RPMI7951 (cell line): ENCODE data around the gene MAD1L1. TPM values are rescaled to one million over a fixed set of nuclear protein-coding genes. Genes with fewer than 3 reads are reported as not detected.
A peak's percentile ranks its signal among the peaks of the same experiment; 100 is the strongest.

Experiments used
- DNase-seq: peaks from one replicate; pipeline ENCODE4 v3.0.0-alpha.2; 2012; ENCODE audit warnings: low read depth
- total RNA-seq: library from RNA; depleted of rRNA; stranded (reverse); fragments of >200 nt; shearing (Covaris generic); gene quantifications from 2 replicates; pipeline ENCODE4 v1.2.3, GENCODE V29; 2014

MAD1L1 gene
- total RNA-seq, 1 experiment from 2014 or later: 133 TPM

DNA sequence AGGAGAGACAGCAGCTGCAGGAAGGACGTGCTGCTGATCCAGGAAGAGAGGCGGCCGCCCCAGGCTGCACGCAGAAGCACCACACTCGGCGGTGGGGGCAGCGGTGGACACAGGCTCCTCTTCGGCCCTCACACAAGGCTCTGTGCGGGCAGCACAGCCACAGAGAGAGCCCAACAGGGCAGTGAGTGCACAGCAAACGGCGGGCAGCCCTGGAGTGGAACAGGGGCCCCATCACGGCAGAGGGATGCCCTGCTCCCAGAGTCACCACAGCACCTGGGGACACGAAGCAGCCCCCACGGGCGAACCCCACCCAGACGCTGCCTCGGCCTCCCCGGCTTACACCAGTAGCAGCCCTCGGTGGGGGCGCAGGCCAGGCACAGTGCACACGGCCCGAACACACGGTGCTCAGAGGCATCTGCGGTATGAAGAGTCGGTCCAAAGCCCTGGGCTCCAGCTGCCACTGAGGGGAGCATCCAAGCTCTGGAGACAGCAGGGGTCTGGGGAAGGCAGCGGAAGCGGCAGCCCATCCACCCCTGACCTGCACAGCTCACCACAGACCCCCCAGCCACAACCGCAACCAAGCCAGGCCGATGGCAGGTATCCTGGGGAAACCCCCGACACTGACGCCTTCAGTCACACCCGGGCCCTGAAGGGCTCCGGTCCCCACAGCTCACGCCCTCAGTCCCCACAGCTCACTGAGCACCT is 26.1 kb upstream of the MAD1L1 start:
- no peak for DNase-seq

GRCh38 chr7:2257651-2258050 is 24.9 kb upstream of the MAD1L1 start:
- no peak for DNase-seq

- DNase-seq: no peak
Observed at GRCh38 chr7:2257046-2257551, 24.4 kb upstream of the MAD1L1 start.

GRCh38 chr7:2256306-2257045 is 23.7 kb upstream of the MAD1L1 start:
- no peak for DNase-seq

DNA sequence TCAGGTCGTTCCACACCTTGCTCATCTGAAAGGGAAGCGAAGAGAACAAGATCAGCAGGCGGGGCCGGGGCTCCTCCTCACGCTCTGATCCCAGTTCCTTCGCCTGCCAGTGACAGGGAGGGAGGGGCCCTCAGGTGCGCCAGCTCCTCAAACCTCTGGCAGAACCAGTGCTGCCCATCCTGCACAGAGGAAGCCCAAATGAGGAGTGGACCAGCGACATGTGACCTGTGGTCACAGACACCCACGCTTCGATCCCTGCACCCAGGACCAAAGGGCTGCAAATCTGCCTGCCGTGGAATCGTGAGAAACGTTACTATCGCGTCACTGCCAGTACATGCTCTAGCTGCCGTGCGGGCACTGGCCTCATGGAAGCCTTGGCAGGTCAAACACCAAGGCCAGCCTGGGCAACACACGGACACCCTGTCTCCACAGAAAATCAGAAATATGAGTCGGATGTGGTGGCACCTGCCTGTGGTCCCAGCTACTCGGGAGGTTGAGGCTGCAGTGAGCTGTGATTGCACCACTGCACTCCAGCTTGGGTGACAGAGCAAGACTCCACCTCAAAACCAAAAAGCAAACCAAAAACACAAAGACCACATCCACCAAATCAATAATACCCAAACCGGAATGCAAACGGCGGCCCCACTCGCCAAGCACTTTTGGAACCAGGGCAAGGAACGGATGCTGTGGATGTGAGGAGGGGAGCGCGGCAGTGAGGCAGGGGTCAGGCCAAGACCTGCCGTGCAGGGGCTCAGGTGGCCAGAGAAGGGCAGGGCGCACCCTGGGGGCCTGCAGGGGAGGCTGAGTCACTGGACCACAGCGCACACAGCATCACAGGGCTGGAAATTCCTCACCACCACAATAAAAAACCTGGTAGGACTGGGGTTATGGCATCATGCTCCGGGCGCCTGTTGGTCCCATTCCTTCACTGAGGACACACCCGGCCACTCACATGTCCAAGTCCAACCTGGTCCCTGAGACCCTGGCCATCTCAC is 22.7 kb upstream of the MAD1L1 start:
- peak; percentile 87 for DNase-seq

DNA sequence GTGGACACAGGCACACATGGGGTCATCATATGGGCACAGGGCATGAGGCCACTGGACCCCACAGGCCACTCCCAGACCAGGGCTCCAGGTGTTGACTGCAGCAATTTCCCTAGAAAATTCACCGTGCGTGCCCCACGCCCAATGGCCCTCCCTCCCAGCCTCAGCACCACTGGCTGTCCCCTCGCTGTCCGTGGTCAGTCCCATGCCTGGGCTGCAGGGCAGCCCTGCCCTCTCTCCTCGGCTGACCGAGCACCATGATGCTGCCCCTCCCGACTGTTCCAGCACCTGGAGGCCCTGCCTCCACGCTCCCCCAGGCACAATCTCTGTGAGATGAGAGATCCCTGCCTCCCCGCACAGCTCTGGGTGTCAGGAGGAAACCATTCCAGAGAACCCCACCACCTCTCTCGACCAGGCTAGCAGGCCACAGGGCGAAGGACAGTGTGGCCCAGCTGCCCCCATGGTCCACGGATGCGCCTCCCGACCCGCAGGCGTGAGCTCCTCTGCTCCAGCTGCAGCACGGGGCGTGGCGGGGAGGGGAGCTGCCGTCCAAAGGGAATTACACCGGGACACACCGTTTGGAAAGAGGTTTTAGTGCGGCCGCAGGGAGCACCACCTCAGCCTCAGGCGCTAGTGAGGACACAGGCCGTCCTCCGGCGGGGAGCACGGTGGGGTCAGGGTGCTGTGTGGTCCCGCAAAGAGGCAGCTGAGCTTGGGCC is 21.8 kb upstream of the MAD1L1 start:
- no peak for DNase-seq

GRCh38 chr7:2253525-2254244 is 20.9 kb upstream of the MAD1L1 start:
- no peak for DNase-seq

DNA sequence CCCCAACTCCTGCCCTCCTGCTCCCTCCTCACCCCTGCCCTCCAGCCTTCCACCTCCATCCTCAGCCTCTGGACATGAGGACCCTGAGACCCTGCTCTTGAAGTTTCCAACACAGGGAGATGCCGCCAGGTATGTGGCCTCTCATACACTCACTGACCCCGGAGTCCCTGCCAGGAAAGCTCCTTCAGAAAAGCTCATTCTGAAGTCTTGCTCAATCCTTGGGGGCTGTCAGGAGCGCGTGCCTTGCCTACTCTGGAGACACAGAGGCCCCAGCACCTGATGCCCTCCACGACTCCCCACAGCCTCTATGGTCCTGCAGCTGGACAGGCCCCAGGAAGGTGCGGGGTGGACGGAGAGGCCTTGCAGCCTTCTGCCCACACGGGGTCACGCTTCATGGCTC is 20.3 kb upstream of the MAD1L1 start:
- no peak for DNase-seq

- no peak for DNase-seq
Observed at GRCh38 chr7:2251841-2252771, 19.4 kb upstream of the MAD1L1 start.

GRCh38 chr7:2251381-2251780 is 18.6 kb upstream of the MAD1L1 start:
- no peak for DNase-seq

- DNase-seq: no peak
Observed at GRCh38 chr7:2249744-2250323, 17.1 kb upstream of the MAD1L1 start.

DNA sequence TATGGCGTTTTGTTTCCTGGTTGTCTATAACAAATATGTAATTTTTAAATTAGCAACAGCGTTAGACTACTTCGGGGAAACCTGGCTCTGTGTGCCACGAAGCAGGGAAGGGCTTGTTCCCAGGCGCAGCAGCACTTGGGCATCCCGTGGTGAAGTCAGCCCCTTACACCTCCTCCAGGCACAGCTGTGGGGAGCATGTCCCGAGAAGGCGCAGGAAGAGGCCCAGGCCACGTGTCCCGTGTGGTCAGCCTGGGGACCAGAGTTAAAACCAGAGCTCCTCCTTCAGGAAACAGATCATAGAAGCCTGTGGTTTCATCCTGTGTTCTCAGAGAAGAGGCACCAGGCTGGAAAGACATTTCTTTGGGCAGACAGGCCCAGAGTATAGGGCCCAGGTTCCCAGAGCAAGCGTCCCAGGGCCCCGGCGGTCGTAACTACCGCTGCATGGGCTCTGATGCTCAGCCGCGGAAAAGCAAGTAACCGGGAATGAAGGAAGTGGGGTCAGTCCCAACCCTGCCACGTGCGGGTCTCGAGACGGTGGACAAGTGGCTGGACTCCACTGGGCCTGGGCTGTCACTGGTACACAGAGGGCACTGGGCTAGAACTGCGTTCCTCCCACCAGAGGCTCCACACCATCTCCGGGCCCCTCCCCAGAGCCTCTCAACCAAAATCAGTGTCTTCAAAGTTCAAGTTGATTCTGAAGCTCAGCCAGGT is 16.4 kb upstream of the MAD1L1 start:
- DNase-seq: peak; percentile 99

GRCh38 chr7:2247141-2247995 is 14.6 kb upstream of the MAD1L1 start:
- no peak for DNase-seq

DNA sequence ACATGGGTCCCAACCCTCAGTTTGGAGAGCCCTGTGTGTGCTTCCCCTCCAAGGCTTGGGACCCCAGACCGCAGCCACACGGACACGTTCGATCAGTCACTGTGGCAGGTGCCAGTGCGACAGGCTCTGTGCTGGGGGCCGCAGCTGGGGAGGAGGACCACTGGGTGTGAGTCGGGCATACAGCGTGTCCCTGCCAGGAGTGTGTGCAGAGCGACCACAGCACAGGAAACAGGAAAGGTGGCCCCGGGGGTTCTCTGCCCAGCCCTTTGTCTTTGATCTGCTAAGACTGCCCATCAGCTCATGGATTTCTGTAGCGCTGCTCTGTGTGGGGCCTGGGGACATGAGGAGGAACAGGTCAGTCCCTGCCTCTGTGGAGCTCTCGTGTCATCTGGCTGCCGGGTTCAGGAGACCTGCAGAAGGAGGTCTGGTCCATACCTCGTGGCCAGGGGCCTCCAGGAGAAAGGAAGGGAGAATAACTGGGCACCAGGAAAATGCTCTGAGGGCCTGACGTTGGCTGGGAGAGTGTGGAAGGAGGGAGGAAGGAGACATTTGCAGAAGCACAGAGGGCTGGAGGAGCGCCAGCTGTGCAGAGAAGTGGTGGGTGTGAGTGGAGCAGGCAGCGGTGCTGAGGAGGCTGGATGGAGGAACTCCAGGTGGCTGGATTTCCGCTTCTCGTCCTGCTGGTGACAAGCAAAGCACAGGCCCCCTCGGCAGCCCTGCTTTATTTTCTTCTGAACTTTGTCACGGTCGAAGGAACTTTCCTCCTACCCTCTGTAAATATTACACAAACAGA is 13.3 kb upstream of the MAD1L1 start:
- DNase-seq: no peak

- no peak for DNase-seq
Observed at GRCh38 chr7:2244404-2244995, 11.8 kb upstream of the MAD1L1 start.

- DNase-seq: peak; percentile 76
Observed at GRCh38 chr7:2243458-2243857, 10.7 kb upstream of the MAD1L1 start.
